ENCODE measurements around the gene KLHDC10. TPM values are rescaled to one million over a fixed set of nuclear protein-coding genes. Genes with fewer than 3 reads are reported as not detected.
"Not testable (repeated sequence)": the region's sequence is repeated elsewhere in the genome, so short reads cannot be mapped to it uniquely, and the experiment has no call there.

KLHDC10 gene
- total RNA-seq, 4 donors from 2014 or later, result 16.5 to 25.0 (median 20.1) TPM

DNA sequence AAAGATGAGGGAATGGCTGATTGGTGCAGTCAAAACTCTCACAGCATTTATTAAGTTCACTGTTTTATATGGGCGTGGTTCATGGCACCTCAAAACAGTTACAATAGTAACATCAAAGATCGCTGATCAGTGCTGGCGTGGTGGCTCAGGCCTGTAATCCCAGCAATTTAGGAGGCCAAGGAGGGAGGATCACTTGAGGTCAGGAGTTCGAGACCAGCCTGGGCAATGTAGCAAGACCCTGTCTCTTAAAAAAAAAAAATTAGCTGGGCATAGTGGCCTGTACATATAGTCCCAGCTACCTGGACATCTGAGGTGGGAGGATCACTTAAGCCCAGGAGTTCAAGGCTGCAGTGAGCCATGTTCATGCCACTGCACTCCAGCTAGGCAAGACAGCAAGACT lies 48.5 kb downstream of the KLHDC10 start:
- Histone ChIP-seq H3K4me3 (no peak overlapping the region), H3K36me3 (peaks cover 0 to 44% (median 0%) of the 10 kb centered on the region in 3 donors)

GRCh38 chr7:130123501-130123900 lies 53.2 kb downstream of the KLHDC10 start:
- no peak overlapping the region for H3K4me3 ChIP-seq
- H3K27me3 ChIP-seq, result no peaks in the 10 kb centered on the region
- no peak overlapping the region for H3K27ac ChIP-seq
- no peaks in the 10 kb centered on the region for H3K9me3 ChIP-seq
- no peak for DNase-seq
- TF ChIP-seq CTCF (IDR thresholded peaks at IDR 0.05) (no peak), POLR2A (IDR thresholded peaks at IDR 0.05) (no peak)
- H3K36me3 ChIP-seq, result peaks cover 0 to 63% (median 0%) of the 10 kb centered on the region in 3 donors
- peaks cover 0 to 7% (median 0%) of the 10 kb centered on the region in 4 donors for H3K4me1 ChIP-seq

More for the DNA sequence above, 48.5 kb downstream of the KLHDC10 start:
- Histone ChIP-seq H3K9me3 (no peaks in the 10 kb centered on the region), H3K27ac (no peak overlapping the region), H3K4me1 (peaks cover 0 to 7% (median 0%) of the 10 kb centered on the region in 4 donors), H3K27me3 (no peaks in the 10 kb centered on the region)
- no peak for DNase-seq
- no peak for TF ChIP-seq CTCF (IDR thresholded peaks at IDR 0.05)

DNA sequence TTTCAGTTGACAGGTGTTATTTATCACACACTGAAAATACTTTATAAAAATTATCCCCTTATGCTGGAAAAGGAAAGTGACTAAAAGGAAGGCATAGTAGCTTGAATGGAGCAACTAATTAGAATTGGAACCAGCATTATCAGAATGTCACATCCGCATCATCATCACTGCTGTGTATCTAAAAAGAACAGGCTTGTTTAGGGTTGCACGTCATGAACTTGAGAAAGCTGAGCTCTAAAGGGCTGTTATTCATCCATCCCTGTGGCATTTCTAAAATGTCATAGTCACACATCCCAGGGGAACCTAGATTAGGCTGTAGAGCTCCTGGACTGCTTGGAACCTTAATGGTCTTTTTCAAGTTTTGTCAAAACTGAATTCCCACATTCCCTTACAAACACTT lies 54.4 kb downstream of the KLHDC10 start:
- H3K36me3 ChIP-seq, result peaks cover 0 to 68% (median 0%) of the 10 kb centered on the region in 3 donors
- no peaks in the 10 kb centered on the region for H3K9me3 ChIP-seq
- no peak overlapping the region for H3K27ac ChIP-seq
- no peaks in the 10 kb centered on the region for H3K27me3 ChIP-seq
- DNase-seq, result no peak
- peaks cover 0 to 7% (median 0%) of the 10 kb centered on the region in 4 donors for H3K4me1 ChIP-seq
- H3K4me3 ChIP-seq, result no peak overlapping the region
- TF ChIP-seq POLR2A (IDR thresholded peaks at IDR 0.05), result no peak
- no peak for TF ChIP-seq CTCF (IDR thresholded peaks at IDR 0.05)

DNA sequence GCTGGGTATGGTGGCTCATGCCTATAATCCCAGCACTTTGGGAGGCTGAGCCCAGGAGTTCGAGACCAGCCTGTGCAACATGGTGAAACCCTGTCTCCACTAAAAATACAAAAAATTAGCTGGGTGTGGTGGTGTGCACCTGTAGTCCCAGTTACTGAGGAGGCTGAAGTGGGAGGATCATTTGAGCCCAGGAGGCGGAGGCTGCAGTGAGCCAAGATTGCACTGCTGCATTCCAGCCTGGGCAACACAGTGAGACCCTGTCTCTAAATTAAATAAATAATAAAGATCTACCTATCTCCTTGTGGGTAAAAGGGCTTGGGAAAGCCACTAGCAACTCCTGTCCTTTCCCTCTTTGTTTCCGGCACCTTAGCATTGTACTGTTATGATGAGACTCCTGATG lies 56.5 kb downstream of the KLHDC10 start:
- not testable (repeated sequence) for H3K4me1 ChIP-seq, H3K27ac ChIP-seq

DNA sequence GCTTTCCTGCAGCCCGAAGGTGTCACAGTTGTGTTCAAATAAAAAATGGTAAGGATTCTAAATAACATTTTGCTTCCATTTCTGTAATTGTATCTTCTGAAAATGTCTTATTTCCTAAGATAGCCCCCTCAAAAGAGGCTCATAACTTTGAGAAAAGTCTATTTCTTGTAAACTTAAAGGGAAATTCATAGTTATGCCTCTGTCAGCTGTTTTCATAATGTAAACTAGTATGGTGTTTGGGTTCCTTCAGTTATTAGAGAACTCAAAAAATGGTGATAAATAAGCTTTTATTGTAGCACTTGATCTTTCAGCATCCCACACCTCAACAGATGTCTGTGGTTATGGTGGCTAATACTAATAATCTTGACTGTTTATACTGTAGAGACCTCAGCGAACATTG lies 57.1 kb downstream of the KLHDC10 start:
- no peaks in the 10 kb centered on the region for H3K9me3 ChIP-seq
- H3K27ac ChIP-seq, result no peak overlapping the region
- DNase-seq, result no peak
- TF ChIP-seq POLR2A (IDR thresholded peaks at IDR 0.05), result no peak
- TF ChIP-seq CTCF (IDR thresholded peaks at IDR 0.05), result no peak
- H3K4me3 ChIP-seq, result no peak overlapping the region
- H3K36me3 ChIP-seq, result peaks cover 0 to 70% (median 0%) of the 10 kb centered on the region in 3 donors
- peaks cover 0 to 7% (median 0%) of the 10 kb centered on the region in 4 donors for H3K4me1 ChIP-seq
- no peaks in the 10 kb centered on the region for H3K27me3 ChIP-seq

More for the DNA sequence above, 56.5 kb downstream of the KLHDC10 start:
- DNase-seq, H3K9me3 ChIP-seq, H3K27me3 ChIP-seq, H3K4me3 ChIP-seq: not testable (repeated sequence)
- H3K36me3 ChIP-seq, result peaks cover 0 to 73% (median 0%) of the 10 kb centered on the region in 3 donors

DNA sequence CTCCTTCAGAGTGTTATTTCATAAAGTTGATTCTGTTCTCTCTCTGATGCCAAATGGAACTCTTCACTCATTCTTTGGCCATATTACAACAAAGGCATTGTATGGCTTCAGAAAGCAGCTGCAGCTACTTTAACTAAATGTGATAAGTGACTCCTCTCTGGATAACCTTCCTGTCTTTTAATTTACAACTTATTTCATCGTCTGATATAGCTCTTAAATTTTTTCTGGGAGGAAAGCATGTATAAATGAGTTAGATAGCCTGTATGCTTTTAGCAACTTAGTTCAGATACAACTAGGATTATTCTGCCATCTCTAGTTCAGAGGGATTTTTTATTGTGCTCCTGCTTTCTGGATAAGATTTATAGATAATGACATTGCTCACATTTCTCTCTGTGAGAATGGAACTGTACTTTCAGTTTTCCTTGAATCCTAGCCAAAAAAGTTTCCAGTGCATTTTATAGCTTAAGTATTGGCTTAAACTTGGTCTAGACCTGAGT lies 57.5 kb downstream of the KLHDC10 start:
- H3K4me1 ChIP-seq, result peaks cover 0 to 7% (median 0%) of the 10 kb centered on the region in 4 donors
- H3K27me3 ChIP-seq, result no peaks in the 10 kb centered on the region
- TF ChIP-seq CTCF (IDR thresholded peaks at IDR 0.05) (no peak), POLR2A (IDR thresholded peaks at IDR 0.05) (no peak)
- peaks cover 0 to 65% (median 0%) of the 10 kb centered on the region in 3 donors for H3K36me3 ChIP-seq
- no peak overlapping the region for H3K27ac ChIP-seq
- DNase-seq, result no peak
- H3K4me3 ChIP-seq, result no peak overlapping the region
- H3K9me3 ChIP-seq, result no peaks in the 10 kb centered on the region
